Prostate gland (tissue), 2 donors: ENCODE results near the gene LILRB2.

Experiments used
- POLR2A ChIP-seq: fragments of 450-650 bp; IDR thresholded peaks from one replicate; pipeline ENCODE4 v1.6.1; 2016; ENCODE audit warnings: antibody characterized with exemption, mild to moderate bottlenecking
- TF ChIP-seq, protein P1 (sequence below), 4 experiments: fragments of 200-600 bp in 2 of 4; fragments of 450-650 bp in 2 of 4; sonication (generic) in 2 of 4; IDR thresholded peaks; 1 replicate in 3 of 4; 2 replicates in 1 of 4; pipeline ENCODE4 v1.5.1; 2016 to 2019; ENCODE audit warnings: antibody characterized with exemption in 4 of 4, mild to moderate bottlenecking in 2 of 4, moderate library complexity in 2 of 4

GRCh38 chr19:54275951-54276350 is 5.0 kb downstream of the LILRB2 start:
- TF ChIP-seq, protein P1, sequence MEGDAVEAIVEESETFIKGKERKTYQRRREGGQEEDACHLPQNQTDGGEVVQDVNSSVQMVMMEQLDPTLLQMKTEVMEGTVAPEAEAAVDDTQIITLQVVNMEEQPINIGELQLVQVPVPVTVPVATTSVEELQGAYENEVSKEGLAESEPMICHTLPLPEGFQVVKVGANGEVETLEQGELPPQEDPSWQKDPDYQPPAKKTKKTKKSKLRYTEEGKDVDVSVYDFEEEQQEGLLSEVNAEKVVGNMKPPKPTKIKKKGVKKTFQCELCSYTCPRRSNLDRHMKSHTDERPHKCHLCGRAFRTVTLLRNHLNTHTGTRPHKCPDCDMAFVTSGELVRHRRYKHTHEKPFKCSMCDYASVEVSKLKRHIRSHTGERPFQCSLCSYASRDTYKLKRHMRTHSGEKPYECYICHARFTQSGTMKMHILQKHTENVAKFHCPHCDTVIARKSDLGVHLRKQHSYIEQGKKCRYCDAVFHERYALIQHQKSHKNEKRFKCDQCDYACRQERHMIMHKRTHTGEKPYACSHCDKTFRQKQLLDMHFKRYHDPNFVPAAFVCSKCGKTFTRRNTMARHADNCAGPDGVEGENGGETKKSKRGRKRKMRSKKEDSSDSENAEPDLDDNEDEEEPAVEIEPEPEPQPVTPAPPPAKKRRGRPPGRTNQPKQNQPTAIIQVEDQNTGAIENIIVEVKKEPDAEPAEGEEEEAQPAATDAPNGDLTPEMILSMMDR (IDR thresholded peaks at IDR 0.05), result no peak
- no peak for TF ChIP-seq POLR2A
